HEK293T (cell line): ENCODE data around the gene DAD1.
"Not testable (repeated sequence)": the region's sequence is repeated elsewhere in the genome, so short reads cannot be mapped to it uniquely, and the experiment has no call there.

ENCODE experiments used
- ARNT ChIP-seq: fragments of 450-650 bp; IDR thresholded peaks from 2 replicates; pipeline ENCODE4 v1.6.1; 2017; ENCODE audit warnings: mild to moderate bottlenecking
- BHLHE40 ChIP-seq: fragments of 450-650 bp; IDR thresholded peaks from 2 replicates; pipeline ENCODE4 v1.6.1; 2016; ENCODE audit warnings: mild to moderate bottlenecking, moderate library complexity, borderline replicate concordance
- FOXA1 ChIP-seq: fragments of 450-650 bp; IDR thresholded peaks from 2 replicates; pipeline ENCODE4 v1.6.1; 2016; ENCODE audit warnings: mild to moderate bottlenecking
- FOXK2 ChIP-seq: fragments of 450-650 bp; IDR thresholded peaks from 2 replicates; pipeline ENCODE4 v1.6.1; 2016; ENCODE audit warnings: mild to moderate bottlenecking
- HDGF ChIP-seq: fragments of 450-650 bp; IDR thresholded peaks from 2 replicates; pipeline ENCODE4 v1.6.1; 2017; ENCODE audit warnings: antibody characterized with exemption, borderline replicate concordance
- LEF1 ChIP-seq: fragments of 450-650 bp; IDR thresholded peaks from 2 replicates; pipeline ENCODE4 v1.6.1; 2017; ENCODE audit warnings: mild to moderate bottlenecking, borderline replicate concordance
- NFRKB ChIP-seq: fragments of 450-650 bp; IDR thresholded peaks from 2 replicates; pipeline ENCODE4 v1.6.1; 2016; ENCODE audit warnings: mild to moderate bottlenecking, moderate library complexity
- SP1 ChIP-seq: fragments of 450-650 bp; IDR thresholded peaks from 2 replicates; pipeline ENCODE4 v1.6.1; 2017
- SUZ12 ChIP-seq: fragments of 450-650 bp; IDR thresholded peaks from 2 replicates; pipeline ENCODE4 v1.6.1; 2016; ENCODE audit warnings: mild to moderate bottlenecking
- TARDBP ChIP-seq: fragments of 450-650 bp; IDR thresholded peaks from 2 replicates; pipeline ENCODE4 v1.6.1; 2016
- ZNF384 ChIP-seq: fragments of 450-650 bp; IDR thresholded peaks from 2 replicates; pipeline ENCODE4 v1.6.1; 2016

- not testable (repeated sequence) for TF ChIP-seq FOXA1, TARDBP, SP1, ZNF384, NFRKB, SUZ12, HDGF, ARNT, FOXK2, BHLHE40, LEF1
Observed at GRCh38 chr14:22635980-22636379, 47.0 kb upstream of the DAD1 start.
